ENCODE results near the gene TNFSF11. TPM values are rescaled to one million over a fixed set of nuclear protein-coding genes. Genes with fewer than 3 reads are reported as not detected.

The TNFSF11 gene
- total and polyA plus RNA-seq, 12 donors = not detected

GRCh38 chr13:42631181-42631580 is 57.2 kb downstream of the TNFSF11 start:
- Histone ChIP-seq H3K27me3 (peaks cover 0 to 4% (median 0%) of the 10 kb centered on the region in 7 donors), H3K9me3 (no peaks in the 10 kb centered on the region), H3K27ac (no peak overlapping the region), H3K36me3 (no peaks in the 10 kb centered on the region), H3K4me1 (no peaks in the 10 kb centered on the region), H3K4me3 (no peak overlapping the region)
- TF ChIP-seq CTCF (IDR thresholded peaks at IDR 0.05) = no peak
- intact Hi-C loops (cut with DNase I) = no loop called here
- DNase-seq (no peak), ATAC-seq (no peak)
- WGBS, 2 donors = 63 to 76% methylated on average over 1 of the region's 1 CpG

- DNase-seq = no peak
- Histone ChIP-seq H3K36me3 (no peaks in the 10 kb centered on the region), H3K27ac (no peak overlapping the region), H3K27me3 (no peaks in the 10 kb centered on the region), H3K4me3 (no peak overlapping the region), H3K4me1 (no peaks in the 10 kb centered on the region), H3K9me3 (no peaks in the 10 kb centered on the region)
- intact Hi-C loops (cut with DNase I) = no loop called here
- ATAC-seq = no peak
- no peak for TF ChIP-seq CTCF (IDR thresholded peaks at IDR 0.05)
Measured at GRCh38 chr13:42633495-42633894, 59.5 kb downstream of the TNFSF11 start.

GRCh38 chr13:42638101-42638500 is 64.1 kb downstream of the TNFSF11 start:
- peaks cover 0 to 3% (median 0%) of the 10 kb centered on the region in 7 donors for H3K27me3 ChIP-seq
- no peak for TF ChIP-seq CTCF (IDR thresholded peaks at IDR 0.05)
- DNase-seq = no peak
- WGBS, 2 donors = 65 to 74% methylated on average over 5 of the region's 5 CpGs
- H3K4me3 ChIP-seq = no peak overlapping the region
- no peaks in the 10 kb centered on the region for H3K4me1 ChIP-seq
- no peaks in the 10 kb centered on the region for H3K36me3 ChIP-seq
- no peak for ATAC-seq
- H3K27ac ChIP-seq = no peak overlapping the region
- intact Hi-C loops (cut with DNase I) = no loop called here
- peaks cover 0 to 15% (median 0%) of the 10 kb centered on the region in 11 donors for H3K9me3 ChIP-seq

GRCh38 chr13:42638886-42639285 is 64.9 kb downstream of the TNFSF11 start:
- no peak for ATAC-seq
- intact Hi-C loops (cut with DNase I) = no loop called here

More at GRCh38 chr13:42638886-42639285, 64.9 kb downstream of the TNFSF11 start:
- TF ChIP-seq CTCF (IDR thresholded peaks at IDR 0.05) = no peak
- H3K27me3 ChIP-seq = peaks cover 0 to 3% (median 0%) of the 10 kb centered on the region in 7 donors
- WGBS, 2 donors = 75 to 85% methylated on average over 1 of the region's 1 CpG
- H3K36me3 ChIP-seq = no peaks in the 10 kb centered on the region
- H3K4me1 ChIP-seq = no peaks in the 10 kb centered on the region
- H3K4me3 ChIP-seq = no peak overlapping the region
- peaks cover 0 to 15% (median 0%) of the 10 kb centered on the region in 11 donors for H3K9me3 ChIP-seq
- no peak overlapping the region for H3K27ac ChIP-seq
- no peak for DNase-seq

Measured in heart right ventricle (tissue), 16 donors.